Common myeloid progenitor, CD34-positive (primary cell): ENCODE measurements around the gene CREB5.
"Not testable (repeated sequence)": the region's sequence is repeated elsewhere in the genome, so short reads cannot be mapped to it uniquely, and the experiment has no call there.

Experiments used
- CTCF ChIA-PET: fragments of 350-600 bp; sonication (Branson Sonifier 250); formaldehyde crosslinking; loops from one replicate; lab custom pipeline; 2021; ENCODE audit warnings: antibody characterized with exemption; lab: Charles Lee
- POLR2A ChIA-PET: fragments of 350-600 bp; sonication (Branson Sonifier 250); formaldehyde crosslinking; loops from one replicate; lab custom pipeline; 2021; ENCODE audit warnings: antibody characterized with exemption; lab: Charles Lee
- DNase-seq, 3 donors: peaks; one replicate each; pipeline versions ENCODE4 v3.0.0 to v3.0.0-alpha.2; 2013
- H3K27ac ChIP-seq, 2 experiments: 1 replicate in 1 of 2; 2 replicates in 1 of 2; pipeline ENCODE4 v1.7.0; 2013; ENCODE audit warnings: inconsistent platforms in 2 of 2, low read length in 2 of 2, mild to moderate bottlenecking in 2 of 2, low read depth in 1 of 2, moderate library complexity in 1 of 2; ENCODE audit not compliant: severe bottlenecking in 2 of 2, insufficient read depth in 1 of 2, poor library complexity in 1 of 2
- H3K27me3 ChIP-seq, 5 experiments: replicated peaks in 2 of 5; 1 replicate in 3 of 5; 2 replicates in 2 of 5; pipeline versions ENCODE4 v1.6.1 to v1.7.0; 2013; ENCODE audit warnings: low read length in 4 of 5, mild to moderate bottlenecking in 2 of 5, moderate library complexity in 2 of 5, inconsistent platforms in 1 of 5; ENCODE audit not compliant: insufficient read depth in 5 of 5, control insufficient read depth in 4 of 5
- H3K36me3 ChIP-seq, 4 experiments: 1 replicate in 2 of 4; 2 replicates in 2 of 4; pipeline versions ENCODE4 v1.6.1 to v1.7.0; 2013; ENCODE audit warnings: low read length in 3 of 4, control low read depth in 1 of 4, mild to moderate bottlenecking in 1 of 4; ENCODE audit not compliant: control insufficient read depth in 4 of 4, insufficient read depth in 4 of 4
- H3K4me1 ChIP-seq, 4 experiments: 1 replicate in 3 of 4; 2 replicates in 1 of 4; pipeline versions ENCODE4 v1.6.1 to v1.7.1; 2013; ENCODE audit warnings: low read length in 3 of 4, mild to moderate bottlenecking in 3 of 4, control low read depth in 1 of 4, inconsistent platforms in 1 of 4, moderate library complexity in 1 of 4; ENCODE audit not compliant: control insufficient read depth in 4 of 4, insufficient read depth in 4 of 4; ENCODE audit errors: control extremely low read depth in 1 of 4
- H3K4me3 ChIP-seq, 7 experiments: 1 replicate in 4 of 7; 2 replicates in 3 of 7; pipeline versions ENCODE4 v1.5.1 to v1.7.0; 2013; ENCODE audit warnings: mild to moderate bottlenecking in 7 of 7, low read length in 6 of 7, moderate library complexity in 6 of 7, inconsistent platforms in 2 of 7, low read depth in 2 of 7, control low read depth in 1 of 7; ENCODE audit not compliant: insufficient read depth in 4 of 7, control insufficient read depth in 1 of 7; ENCODE audit errors: extremely low read depth in 1 of 7
- H3K9me3 ChIP-seq, 5 experiments: 1 replicate in 4 of 5; 2 replicates in 1 of 5; pipeline versions ENCODE4 v1.6.1 to v1.7.1; 2013; ENCODE audit warnings: low read length in 4 of 5, mild to moderate bottlenecking in 2 of 5, inconsistent platforms in 1 of 5, low read depth in 1 of 5, moderate library complexity in 1 of 5; ENCODE audit not compliant: control insufficient read depth in 4 of 5, insufficient read depth in 2 of 5; ENCODE audit errors: control extremely low read depth in 1 of 5
- WGBS: methylation state at CpG from one replicate; pipeline ENCODE4 v1.1.5; 2013; ENCODE audit not compliant: insufficient coverage; 5-methylcytosine and 5-hydroxymethylcytosine counted together

CREB5 gene

GRCh38 chr7:28390426-28390825 lies 21.9 kb upstream of the CREB5 start:
- POLR2A ChIA-PET: no interaction called here
- Histone ChIP-seq H3K36me3 (no peaks in the 10 kb centered on the region), H3K9me3 (no peaks in the 10 kb centered on the region), H3K4me3 (no peak overlapping the region), H3K4me1 (peaks cover 0 to 3% (median under 1%) of the 10 kb centered on the region in 4 experiments), H3K27me3 (peaks cover 0 to 5% (median 3%) of the 10 kb centered on the region in 5 experiments), H3K27ac (no peak overlapping the region)
- DNase-seq: no peak
- 94% methylated on average over 2 of the region's 3 CpGs for WGBS
- CTCF ChIA-PET: interaction anchor here (1.1 to 2.7 kb wide), 5 partner anchors 9 to 236 kb away, joined by 3 to 13 read pairs (median 4); no protein-coding TSS in a partner anchor

- H3K27me3 ChIP-seq: peaks cover 0 to 5% (median 3%) of the 10 kb centered on the region in 5 experiments
- no peak for DNase-seq
- WGBS: no CpG with 5 or more reads among the region's 2 CpGs
- H3K36me3 ChIP-seq: no peaks in the 10 kb centered on the region
- CTCF ChIA-PET: interaction anchor here (0.7 to 1.0 kb wide), 2 partner anchors 223 to 235 kb away, joined by 3 to 5 read pairs; no protein-coding TSS in a partner anchor
- no peak overlapping the region for H3K27ac ChIP-seq
- POLR2A ChIA-PET: no interaction called here
- no peaks in the 10 kb centered on the region for H3K9me3 ChIP-seq
- no peak overlapping the region for H3K4me3 ChIP-seq
- H3K4me1 ChIP-seq: peaks cover 0 to 3% (median under 1%) of the 10 kb centered on the region in 4 experiments
Observed at GRCh38 chr7:28392289-28392688, 20.0 kb upstream of the CREB5 start.

GRCh38 chr7:28395404-28395803 lies 16.9 kb upstream of the CREB5 start:
- no peak overlapping the region for H3K4me3 ChIP-seq
- no peaks in the 10 kb centered on the region for H3K4me1 ChIP-seq
- no peaks in the 10 kb centered on the region for H3K9me3 ChIP-seq
- ChIA-PET CTCF (interaction anchor here (0.6 kb wide), 1 partner anchor 37 kb away, joined by 3 read pairs; no protein-coding TSS in a partner anchor), POLR2A (no interaction called here)
- H3K27me3 ChIP-seq: peaks cover 0 to 4% (median 2%) of the 10 kb centered on the region in 5 experiments
- no peak for DNase-seq
- 90% methylated on average over 3 of the region's 3 CpGs for WGBS
- no peak overlapping the region for H3K27ac ChIP-seq
- H3K36me3 ChIP-seq: no peaks in the 10 kb centered on the region

GRCh38 chr7:28395831-28396230 lies 16.5 kb upstream of the CREB5 start:
- peaks cover 0 to 2% (median 0%) of the 10 kb centered on the region in 5 experiments for H3K27me3 ChIP-seq
- ChIA-PET CTCF (interaction anchor here (0.6 to 1.6 kb wide), 2 partner anchors 10 to 36 kb away, joined by 3 read pairs; no protein-coding TSS in a partner anchor), POLR2A (no interaction called here)
- H3K9me3 ChIP-seq: no peaks in the 10 kb centered on the region
- H3K36me3 ChIP-seq: no peaks in the 10 kb centered on the region
- 58% methylated on average over 2 of the region's 2 CpGs for WGBS
- no peak overlapping the region for H3K4me3 ChIP-seq
- DNase-seq: no peak
- no peaks in the 10 kb centered on the region for H3K4me1 ChIP-seq
- H3K27ac ChIP-seq: no peak overlapping the region

- H3K9me3 ChIP-seq: no peaks in the 10 kb centered on the region
- H3K27me3 ChIP-seq: no peaks in the 10 kb centered on the region
- H3K4me3 ChIP-seq: no peak overlapping the region
- DNase-seq: no peak
- no peak overlapping the region for H3K27ac ChIP-seq
- ChIA-PET CTCF (interaction anchor here (1.1 to 1.6 kb wide), 2 partner anchors 8 to 10 kb away, joined by 3 read pairs; no protein-coding TSS in a partner anchor), POLR2A (no interaction called here)
- WGBS: 94% methylated on average over 2 of the region's 2 CpGs
- H3K4me1 ChIP-seq: no peaks in the 10 kb centered on the region
- no peaks in the 10 kb centered on the region for H3K36me3 ChIP-seq
Observed at GRCh38 chr7:28397141-28397540, 15.2 kb upstream of the CREB5 start.

GRCh38 chr7:28400838-28401360 lies 11.4 kb upstream of the CREB5 start:
- Histone ChIP-seq H3K4me1 (no peaks in the 10 kb centered on the region), H3K9me3 (no peaks in the 10 kb centered on the region), H3K27me3 (peaks cover 0 to 13% (median 5%) of the 10 kb centered on the region in 5 experiments), H3K36me3 (no peaks in the 10 kb centered on the region), H3K4me3 (no peak overlapping the region), H3K27ac (no peak overlapping the region)
- WGBS: no CpG with 5 or more reads among the region's 3 CpGs
- ChIA-PET CTCF (no interaction called here), POLR2A (no interaction called here)
- no peak for DNase-seq

- DNase-seq, H3K36me3 ChIP-seq, CTCF ChIA-PET, H3K4me1 ChIP-seq, POLR2A ChIA-PET, H3K9me3 ChIP-seq, H3K27ac ChIP-seq, H3K4me3 ChIP-seq: not testable (repeated sequence)
- WGBS: no CpG with 5 or more reads among the region's 4 CpGs
- peaks cover 0 to 19% (median 7%) of the 10 kb centered on the region in 5 experiments for H3K27me3 ChIP-seq
Observed at GRCh38 chr7:28401567-28401966, 10.8 kb upstream of the CREB5 start.
